ENCODE data around the gene TAF1B.

DNA sequence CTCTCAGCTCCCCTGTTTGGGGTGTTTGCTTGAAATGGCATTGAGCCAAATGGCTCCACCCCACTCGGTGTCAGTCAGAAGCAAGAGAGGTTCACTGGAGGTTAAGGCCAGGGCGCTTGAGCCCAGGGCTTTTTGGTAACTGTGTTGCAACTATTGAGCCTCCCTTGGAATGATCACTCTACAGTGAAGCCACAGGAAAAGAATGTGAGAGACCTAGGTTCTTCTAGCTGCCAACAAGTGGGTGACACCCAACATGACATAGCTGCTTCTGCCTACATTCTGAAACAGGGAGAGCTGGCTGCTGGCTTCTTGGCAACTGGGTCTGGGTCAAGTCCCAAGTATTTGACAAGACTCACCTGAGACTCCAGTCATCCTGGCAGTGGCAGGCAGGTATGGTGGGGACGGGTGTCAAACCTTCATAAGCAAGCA is 101.1 kb downstream of the TAF1B start:
- TF ChIP-seq CTCF (IDR thresholded peaks at IDR 0.05) (no peak), SIN3A (IDR thresholded peaks at IDR 0.05; ENCODE audit: borderline replicate concordance, insufficient read depth, low read depth, low read length) (no peak)
- TF ChIP-seq, protein P1, sequence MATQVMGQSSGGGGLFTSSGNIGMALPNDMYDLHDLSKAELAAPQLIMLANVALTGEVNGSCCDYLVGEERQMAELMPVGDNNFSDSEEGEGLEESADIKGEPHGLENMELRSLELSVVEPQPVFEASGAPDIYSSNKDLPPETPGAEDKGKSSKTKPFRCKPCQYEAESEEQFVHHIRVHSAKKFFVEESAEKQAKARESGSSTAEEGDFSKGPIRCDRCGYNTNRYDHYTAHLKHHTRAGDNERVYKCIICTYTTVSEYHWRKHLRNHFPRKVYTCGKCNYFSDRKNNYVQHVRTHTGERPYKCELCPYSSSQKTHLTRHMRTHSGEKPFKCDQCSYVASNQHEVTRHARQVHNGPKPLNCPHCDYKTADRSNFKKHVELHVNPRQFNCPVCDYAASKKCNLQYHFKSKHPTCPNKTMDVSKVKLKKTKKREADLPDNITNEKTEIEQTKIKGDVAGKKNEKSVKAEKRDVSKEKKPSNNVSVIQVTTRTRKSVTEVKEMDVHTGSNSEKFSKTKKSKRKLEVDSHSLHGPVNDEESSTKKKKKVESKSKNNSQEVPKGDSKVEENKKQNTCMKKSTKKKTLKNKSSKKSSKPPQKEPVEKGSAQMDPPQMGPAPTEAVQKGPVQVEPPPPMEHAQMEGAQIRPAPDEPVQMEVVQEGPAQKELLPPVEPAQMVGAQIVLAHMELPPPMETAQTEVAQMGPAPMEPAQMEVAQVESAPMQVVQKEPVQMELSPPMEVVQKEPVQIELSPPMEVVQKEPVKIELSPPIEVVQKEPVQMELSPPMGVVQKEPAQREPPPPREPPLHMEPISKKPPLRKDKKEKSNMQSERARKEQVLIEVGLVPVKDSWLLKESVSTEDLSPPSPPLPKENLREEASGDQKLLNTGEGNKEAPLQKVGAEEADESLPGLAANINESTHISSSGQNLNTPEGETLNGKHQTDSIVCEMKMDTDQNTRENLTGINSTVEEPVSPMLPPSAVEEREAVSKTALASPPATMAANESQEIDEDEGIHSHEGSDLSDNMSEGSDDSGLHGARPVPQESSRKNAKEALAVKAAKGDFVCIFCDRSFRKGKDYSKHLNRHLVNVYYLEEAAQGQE (IDR thresholded peaks at IDR 0.05; ENCODE audit: insufficient read depth in 1 of 2, low read depth in 2 of 2, low read length in 1 of 2), result no peak
